Embryonic facial prominence (tissue), 1 donor: ENCODE results near the gene HIGD2A.

ENCODE experiments used
- DNase-seq: peaks from one replicate; pipeline ENCODE4 v3.0.0-alpha.2; 2016; ENCODE audit errors: extremely low spot score

Gene HIGD2A

DNA sequence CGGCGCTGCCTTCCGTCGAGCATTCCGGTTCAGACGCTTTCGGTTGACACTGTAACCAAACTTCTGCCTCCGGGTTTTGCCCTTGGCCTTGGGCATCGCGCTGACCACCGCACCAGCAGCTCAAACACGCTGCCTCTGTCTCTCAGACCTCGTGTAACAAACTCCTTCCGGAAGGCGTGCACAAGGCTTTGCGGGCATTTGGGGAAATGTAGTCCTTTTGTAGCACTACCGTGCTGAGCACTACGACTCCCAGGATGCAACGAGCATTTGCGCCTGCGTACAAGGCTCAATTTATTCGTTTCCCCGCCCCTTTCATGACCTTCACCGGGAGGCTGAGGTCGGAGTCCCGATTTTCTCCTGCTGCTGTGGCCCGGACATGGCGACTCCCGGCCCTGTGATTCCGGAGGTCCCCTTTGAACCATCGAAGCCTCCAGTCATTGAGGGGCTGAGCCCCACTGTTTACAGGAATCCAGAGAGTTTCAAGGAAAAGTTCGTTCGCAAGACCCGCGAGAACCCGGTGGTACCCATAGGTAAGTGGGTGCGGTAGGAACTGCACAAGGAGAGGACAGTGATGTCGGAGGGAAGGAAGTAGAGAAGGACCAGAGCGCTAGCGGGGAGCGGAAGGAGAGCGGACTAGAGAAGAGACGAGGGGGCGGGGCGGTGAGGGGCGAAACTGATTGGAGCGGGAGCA is at the start of gene HIGD2A, which contains the start of gene NOP16:
HIGD2A (plus strand) TSS at position 308 of the 691 bp plus-strand sequence; CDS start at position 377, 69 bp downstream.
NOP16 (minus strand) TSS at position 155 of the 691 bp plus-strand sequence; CDS start at position 96, 59 bp downstream.
- peak; percentile 100 for DNase-seq

- DNase-seq, result no peak
Measured at GRCh38 chr5:176339304-176339703, 49.2 kb upstream of the HIGD2A start.

- DNase-seq, result no peak
Measured at GRCh38 chr5:176341325-176342157, 47.0 kb upstream of the HIGD2A start.

DNA sequence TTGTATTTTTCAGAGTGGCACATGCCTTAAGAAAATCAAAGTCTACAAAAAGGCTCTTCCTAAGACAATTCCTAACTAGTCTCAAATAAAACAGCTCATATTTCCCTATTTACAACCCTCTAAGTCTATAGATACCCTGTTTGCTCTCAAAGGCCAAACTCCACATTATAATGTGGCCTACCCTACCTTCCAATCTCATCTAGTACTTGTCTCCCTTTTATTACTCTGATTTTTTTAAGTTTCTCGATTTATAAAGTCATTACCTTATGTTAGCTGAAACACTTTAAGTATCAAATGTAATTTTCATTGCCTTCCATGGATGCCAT is 46.4 kb upstream of the HIGD2A start:
- no peak for DNase-seq

DNA sequence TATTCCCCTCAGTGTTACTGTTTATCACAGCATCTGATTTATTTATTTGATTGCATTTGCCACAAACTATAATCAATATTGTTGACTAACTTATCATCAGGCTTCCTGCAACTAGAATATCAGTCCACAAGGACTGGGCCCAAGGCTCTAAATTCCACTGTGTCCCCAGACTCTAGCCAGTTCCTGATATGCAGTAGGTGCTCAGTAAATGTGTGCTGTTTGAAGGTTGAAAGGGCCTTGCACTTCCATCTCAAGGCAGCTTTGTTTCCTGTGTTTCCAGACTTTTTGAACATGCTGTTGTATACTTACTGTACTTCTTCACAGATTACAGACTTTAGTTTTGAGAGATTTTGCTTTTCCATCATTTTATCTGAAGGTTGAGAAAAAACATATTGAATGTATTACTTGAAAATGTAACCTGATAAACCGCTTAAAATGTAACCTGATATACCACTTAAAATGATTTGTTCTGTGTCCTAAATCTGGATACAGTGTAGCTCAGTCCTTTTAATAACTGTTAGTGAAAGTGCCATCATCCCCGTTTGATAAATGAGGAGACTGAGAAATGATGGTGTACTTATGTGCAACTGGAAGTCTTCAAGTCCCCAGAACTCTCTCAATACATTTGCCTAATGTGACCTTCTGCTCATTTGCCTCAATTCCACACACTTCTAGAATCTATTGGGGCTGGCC is 45.6 kb upstream of the HIGD2A start:
- DNase-seq, result no peak

GRCh38 chr5:176350416-176350815 is 38.1 kb upstream of the HIGD2A start:
- DNase-seq, result no peak

DNA sequence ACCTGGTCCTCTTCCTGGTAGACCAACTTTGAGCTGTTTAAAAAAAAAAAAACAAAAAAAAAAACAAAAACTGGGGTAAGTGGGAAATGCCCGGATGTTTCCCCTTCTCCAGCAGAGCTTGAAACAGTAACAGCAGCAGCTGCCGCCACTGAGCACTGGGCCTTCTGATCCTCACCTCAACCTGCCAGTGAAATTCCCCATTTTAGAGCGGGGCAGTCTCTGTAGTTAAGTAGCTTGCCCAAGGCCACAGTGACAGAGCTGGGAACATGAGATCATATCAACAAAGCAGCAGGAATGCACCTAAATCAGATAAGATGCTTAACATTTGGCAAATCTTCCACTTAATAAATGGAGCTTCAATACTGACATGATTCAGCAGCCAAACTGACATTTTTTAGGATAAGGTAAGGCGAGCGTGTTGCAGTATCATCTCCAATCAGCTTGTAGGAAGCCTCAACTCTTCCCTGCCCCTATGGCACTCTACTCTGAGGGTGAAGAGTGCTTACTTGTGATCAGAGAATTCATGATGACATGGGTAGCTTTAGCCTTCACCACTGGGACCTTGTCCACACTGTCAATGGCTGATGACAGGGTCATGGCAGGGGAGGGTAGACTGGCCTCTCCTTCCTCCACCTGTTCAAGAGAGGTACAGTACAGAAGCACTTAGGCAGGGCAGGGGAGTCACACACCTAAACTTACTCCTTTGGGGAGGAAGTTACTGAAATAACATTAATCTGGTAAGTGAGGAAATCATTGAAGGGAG is 36.3 kb upstream of the HIGD2A start:
- no peak for DNase-seq

DNA sequence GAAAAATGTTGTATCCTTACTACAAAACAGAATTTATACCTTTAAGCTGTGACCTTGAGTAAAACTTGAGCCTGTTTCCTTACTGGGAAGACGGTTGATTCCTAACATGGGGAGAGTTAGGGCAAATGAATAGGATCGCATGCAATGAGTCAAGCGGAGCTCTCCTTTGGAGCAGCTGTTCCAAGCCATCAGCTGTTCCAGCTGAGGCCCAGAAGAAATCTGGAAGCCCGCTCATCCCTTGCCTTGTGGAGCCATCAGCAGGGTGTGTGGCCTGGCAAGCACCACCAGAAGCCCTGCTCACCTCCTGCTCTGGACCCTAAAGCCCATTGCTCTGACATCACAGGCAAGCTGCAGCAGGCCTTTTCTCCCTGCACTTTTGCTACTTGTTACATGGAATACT is 35.0 kb upstream of the HIGD2A start:
- no peak for DNase-seq

DNA sequence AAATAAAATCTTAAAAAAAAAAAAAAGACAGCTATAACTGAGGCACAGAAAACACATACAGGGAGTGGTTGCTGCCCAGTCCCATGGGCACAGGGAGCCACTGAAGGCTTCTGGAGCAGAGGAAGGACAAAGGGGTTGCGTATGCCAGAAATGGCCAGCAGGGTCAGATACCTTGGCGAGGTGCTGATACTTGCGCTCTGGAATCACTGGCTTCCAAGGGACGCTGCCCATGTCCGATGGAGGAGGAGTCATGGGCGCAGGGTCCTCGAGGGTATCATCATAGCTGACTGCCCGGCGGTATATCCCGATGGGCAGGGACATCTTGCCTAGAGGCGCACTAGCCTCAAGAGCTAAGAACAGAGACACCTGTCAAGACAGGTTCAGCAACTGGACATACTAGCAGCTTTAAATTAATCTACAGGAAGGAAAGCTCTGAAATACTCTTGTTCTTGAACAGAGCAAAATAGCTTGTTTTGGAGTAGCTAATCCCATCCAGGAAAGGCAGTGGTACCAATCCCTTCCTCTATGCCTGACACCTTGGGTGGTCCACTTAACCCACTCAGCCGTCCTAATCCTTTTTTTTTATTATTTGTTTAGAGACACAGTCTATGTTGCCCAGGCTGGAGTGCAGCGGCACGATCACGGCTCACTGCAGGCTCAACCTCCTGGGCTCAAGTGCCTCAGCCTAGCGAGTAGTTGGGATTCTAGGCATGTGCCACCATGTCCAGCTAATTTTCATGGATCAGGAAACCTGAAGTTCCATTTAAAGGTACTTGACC is 33.0 kb upstream of the HIGD2A start:
- DNase-seq, result no peak

DNA sequence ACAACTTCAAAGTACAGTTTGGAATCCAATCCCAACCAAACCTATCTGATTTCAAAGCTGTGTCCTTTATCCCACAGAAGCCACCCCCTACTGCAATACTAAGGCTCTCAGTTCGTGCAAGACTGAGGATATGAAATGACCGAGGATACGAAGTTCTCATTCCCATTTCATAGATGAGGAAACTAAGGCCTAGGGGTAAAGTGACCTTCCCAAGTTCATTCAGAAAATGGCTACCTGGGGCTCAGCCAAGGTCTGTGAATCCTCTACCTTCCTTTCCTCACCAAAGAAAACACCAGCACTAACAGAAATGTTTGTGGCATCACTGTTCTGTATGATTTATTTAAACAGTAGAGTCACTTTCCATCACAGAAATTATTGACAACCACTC is 32.4 kb upstream of the HIGD2A start:
- DNase-seq, result no peak

GRCh38 chr5:176359658-176360057 is 28.9 kb upstream of the HIGD2A start:
- no peak for DNase-seq

DNA sequence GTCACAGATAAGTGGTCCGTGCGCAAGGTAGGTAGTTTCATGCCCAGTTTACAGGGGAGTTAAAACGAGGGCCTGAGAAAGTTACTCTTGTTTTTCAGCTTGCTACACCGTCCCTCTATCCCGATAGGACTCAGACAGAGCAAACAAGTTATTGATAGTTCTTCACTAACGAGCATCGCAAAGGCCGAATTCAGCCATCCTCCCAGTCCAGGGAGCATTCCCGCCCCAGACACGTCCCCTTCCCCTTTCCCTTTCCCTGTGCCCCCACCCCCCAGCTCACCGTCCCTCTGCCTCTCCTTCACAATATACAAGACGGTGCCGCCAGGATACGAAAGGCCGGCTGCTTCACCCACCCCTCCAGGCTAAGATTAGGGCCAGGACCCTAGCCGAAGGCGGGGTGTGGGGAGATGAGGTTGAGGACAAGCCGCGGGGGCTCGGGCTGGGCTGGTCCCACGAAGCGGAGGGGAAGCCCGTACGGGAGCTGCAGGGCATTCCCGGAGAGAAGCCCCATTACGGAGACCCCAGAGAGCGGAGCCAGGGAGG is 27.6 kb upstream of the HIGD2A start:
- no peak for DNase-seq

- peak; percentile 82 for DNase-seq
Measured at GRCh38 chr5:176361437-176362232, 26.9 kb upstream of the HIGD2A start, which contains the start of gene KIAA1191. Gene KIAA1191, minus strand, starts transcription at chr5:176361764. Its CDS starts 2,256 bp downstream, at chr5:176359508.

DNA sequence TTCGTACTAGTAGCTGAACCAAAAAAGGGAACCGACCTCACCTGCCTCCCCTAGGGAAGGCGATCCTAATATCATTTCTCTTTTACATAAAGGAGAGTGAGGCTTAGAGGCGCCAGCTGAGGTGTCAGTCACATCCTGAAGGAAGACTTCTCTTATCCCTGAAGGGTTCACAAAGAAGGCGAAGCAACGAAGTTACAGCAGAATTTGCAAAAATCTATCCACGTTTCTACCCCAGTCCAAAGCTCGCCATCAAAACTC is 26.4 kb upstream of the HIGD2A start:
- no peak for DNase-seq

GRCh38 chr5:176364765-176365350 is 23.7 kb upstream of the HIGD2A start:
- no peak for DNase-seq

DNA sequence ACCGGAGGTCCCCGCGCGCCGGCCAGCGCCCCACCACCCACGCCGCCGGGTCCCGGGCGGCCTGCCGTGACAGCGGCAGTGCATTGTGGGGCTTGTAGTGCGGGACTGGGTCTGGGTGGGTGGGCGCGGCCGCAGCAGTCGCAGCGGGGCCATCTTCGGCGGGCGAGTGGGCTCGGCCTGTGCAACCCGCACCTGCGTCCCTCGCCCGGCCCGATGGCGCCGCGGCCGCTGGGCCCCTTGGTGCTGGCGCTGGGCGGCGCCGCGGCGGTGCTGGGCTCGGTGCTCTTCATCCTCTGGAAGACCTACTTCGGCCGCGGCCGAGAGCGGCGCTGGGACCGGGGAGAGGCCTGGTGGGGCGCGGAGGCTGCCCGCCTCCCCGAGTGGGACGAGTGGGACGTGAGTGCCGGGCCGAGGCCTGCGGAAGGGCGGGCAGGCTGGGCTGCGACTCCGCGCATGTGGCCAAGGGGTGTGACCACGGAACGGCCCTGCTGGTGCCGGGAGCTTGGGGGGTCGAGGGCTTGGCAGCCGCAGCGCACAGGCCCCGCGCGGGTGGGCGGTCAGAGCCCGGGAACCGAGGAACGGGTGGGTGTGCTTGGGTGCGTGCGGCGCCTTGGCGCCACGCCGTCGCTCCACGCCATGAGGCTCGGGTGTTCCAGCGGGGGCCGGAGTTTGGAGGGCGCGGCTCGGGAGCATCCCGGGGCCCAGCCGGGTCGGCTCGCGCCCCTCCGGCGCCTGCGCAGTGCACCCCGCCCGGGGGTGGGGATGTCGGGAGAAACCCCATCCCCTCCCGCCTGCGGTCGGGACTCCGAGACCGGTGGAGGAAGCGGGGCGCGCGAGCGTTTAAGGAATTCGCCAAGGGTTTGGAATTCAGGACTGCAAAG is 23.0 kb upstream of the HIGD2A start, which contains the start of gene ARL10:
ARL10 (plus strand) TSS at position 137 of the 881 bp plus-strand sequence; CDS start at position 214, 77 bp downstream.
- DNase-seq, result no peak

GRCh38 chr5:176366232-176366894 is 22.2 kb upstream of the HIGD2A start:
- no peak for DNase-seq

- no peak for DNase-seq
Measured at GRCh38 chr5:176368726-176369125, 19.8 kb upstream of the HIGD2A start.
